GM23338 (cell line): ENCODE data around the gene RAB22A.

ENCODE experiments used
- CREB1 ChIP-seq: fragments of 250-450 bp; sonication (Bioruptor Pico); IDR thresholded peaks from 2 replicates; pipeline ENCODE4 v1.5.0; 2020; ENCODE audit warnings: low read depth, mild to moderate bottlenecking, moderate library complexity
- CTCF ChIP-seq, 2 experiments: fragments of 200-600 bp in 1 of 2; sonication (generic) in 1 of 2; conservative IDR thresholded peaks; 2 replicates each; pipeline versions ENCODE4 v1.5.1 to v1.6.1; 2016 to 2017; ENCODE audit warnings: antibody characterized with exemption in 2 of 2, low read depth in 2 of 2, mild to moderate bottlenecking in 2 of 2, moderate library complexity in 1 of 2
- EZH2 ChIP-seq: fragments of 200-600 bp; sonication (generic); IDR thresholded peaks from one replicate; pipeline ENCODE4 v1.8.0; 2017; ENCODE audit warnings: antibody characterized with exemption, mild to moderate bottlenecking, low read depth; ENCODE audit not compliant: unreplicated experiment
- EZH2phosphoT487 ChIP-seq: fragments of 200-600 bp; sonication (generic); IDR thresholded peaks from one replicate; pipeline ENCODE4 v1.8.1; 2018; ENCODE audit warnings: antibody characterized with exemption; ENCODE audit not compliant: unreplicated experiment
- JUNB ChIP-seq: IDR thresholded peaks from one replicate; pipeline ENCODE4 v1.6.1; 2016; ENCODE audit warnings: antibody characterized with exemption; ENCODE audit not compliant: unreplicated experiment
- NANOG ChIP-seq: IDR thresholded peaks from 2 replicates; pipeline ENCODE4 v1.6.1; 2016; ENCODE audit warnings: antibody characterized with exemption, borderline replicate concordance
- POLR2AphosphoS5 ChIP-seq: IDR thresholded peaks from 2 replicates; pipeline ENCODE4 v1.6.1; 2016; ENCODE audit warnings: antibody characterized with exemption, low read depth
- REST ChIP-seq: IDR thresholded peaks from one replicate; pipeline ENCODE4 v1.6.1; 2018; ENCODE audit warnings: antibody characterized with exemption; ENCODE audit not compliant: unreplicated experiment
- STAT1 ChIP-seq: IDR thresholded peaks from one replicate; pipeline ENCODE4 v1.6.1; 2016; ENCODE audit warnings: antibody characterized with exemption; ENCODE audit not compliant: unreplicated experiment
- ZNF114 ChIP-seq: fragments of 250-450 bp; sonication (Bioruptor Pico); IDR thresholded peaks from 2 replicates; pipeline ENCODE4 v1.5.0; 2020; ENCODE audit warnings: mild to moderate bottlenecking, moderate library complexity
- ZNF331 ChIP-seq: fragments of 250-450 bp; sonication (Bioruptor Pico); IDR thresholded peaks from 2 replicates; pipeline ENCODE4 v1.5.0; 2020; ENCODE audit warnings: low read depth, mild to moderate bottlenecking, moderate library complexity
- TF ChIP-seq, protein P1 (sequence below): IDR thresholded peaks from 2 replicates; pipeline ENCODE4 v1.6.1; 2016; ENCODE audit warnings: antibody characterized with exemption

DNA sequence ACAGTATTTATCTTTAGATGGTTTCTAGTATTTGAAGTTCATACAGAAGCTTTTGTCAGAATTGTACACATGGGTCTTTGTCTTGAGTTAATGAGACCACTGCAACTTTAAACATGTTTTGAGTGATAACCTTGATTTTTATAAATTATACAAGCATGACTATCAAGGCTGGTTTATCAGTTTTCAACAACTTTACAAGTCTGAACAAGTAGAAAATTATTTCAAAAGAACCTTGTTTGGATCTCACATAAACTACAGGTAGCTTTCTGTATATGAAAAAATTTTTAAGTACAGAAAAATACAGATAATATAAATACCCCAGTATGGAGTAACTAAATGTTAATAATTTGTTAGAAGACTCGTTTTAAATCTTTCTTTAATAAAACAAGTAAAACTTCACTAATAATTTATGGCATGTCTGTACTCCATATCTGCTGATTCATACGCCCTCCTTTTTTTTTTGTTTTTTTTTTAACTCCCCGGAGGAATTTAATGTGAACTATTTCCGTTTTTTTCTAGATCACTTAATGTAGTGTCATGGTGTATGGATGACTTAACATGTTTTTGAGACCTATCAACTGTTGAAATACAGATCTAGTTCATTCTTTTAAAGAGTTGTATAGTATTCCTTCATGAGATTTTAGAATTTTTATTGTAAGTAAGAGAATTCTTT, 97.8 kb downstream of the RAB22A start:
- TF ChIP-seq POLR2AphosphoS5 = no peak
- no peak for TF ChIP-seq CTCF (conservative IDR thresholded peaks at IDR 0.05; ENCODE audit: low read depth in 2 of 2)
- TF ChIP-seq ZNF114 = no peak
- TF ChIP-seq EZH2 = no peak
- no peak for TF ChIP-seq EZH2phosphoT487
- no peak for TF ChIP-seq CREB1 (CRISPR knock-in tag)
- TF ChIP-seq ZNF331 (CRISPR knock-in tag) = no peak
- TF ChIP-seq REST = no peak
- TF ChIP-seq JUNB = no peak
- TF ChIP-seq STAT1 = no peak
- no peak for TF ChIP-seq NANOG
- TF ChIP-seq, protein P1, sequence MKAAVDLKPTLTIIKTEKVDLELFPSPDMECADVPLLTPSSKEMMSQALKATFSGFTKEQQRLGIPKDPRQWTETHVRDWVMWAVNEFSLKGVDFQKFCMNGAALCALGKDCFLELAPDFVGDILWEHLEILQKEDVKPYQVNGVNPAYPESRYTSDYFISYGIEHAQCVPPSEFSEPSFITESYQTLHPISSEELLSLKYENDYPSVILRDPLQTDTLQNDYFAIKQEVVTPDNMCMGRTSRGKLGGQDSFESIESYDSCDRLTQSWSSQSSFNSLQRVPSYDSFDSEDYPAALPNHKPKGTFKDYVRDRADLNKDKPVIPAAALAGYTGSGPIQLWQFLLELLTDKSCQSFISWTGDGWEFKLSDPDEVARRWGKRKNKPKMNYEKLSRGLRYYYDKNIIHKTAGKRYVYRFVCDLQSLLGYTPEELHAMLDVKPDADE = no peak
